H1 (cell line): ENCODE data around the gene ZBTB40. TPM values are rescaled to one million over a fixed set of nuclear protein-coding genes. Genes with fewer than 3 reads are reported as not detected.

Experiments
- CHD7 ChIP-seq: fragments of 300-600 bp; sonication (generic); IDR thresholded peaks from 2 replicates; pipeline ENCODE4 v1.7.1; 2012; ENCODE audit warnings: low read length, moderate library complexity, mild to moderate bottlenecking, inconsistent platforms; ENCODE audit not compliant: insufficient replicate concordance
- TBP ChIP-seq: IDR thresholded peaks from 2 replicates; pipeline ENCODE4 v1.6.1; 2011; ENCODE audit warnings: low read depth, low read length, improper control_type of control experiment
- TEAD4 ChIP-seq: IDR thresholded peaks from 2 replicates; pipeline ENCODE4 v1.6.1; 2012; ENCODE audit warnings: low read depth, low read length, inconsistent platforms, mixed read lengths
- polyA plus RNA-seq, 7 experiments: library from polyadenylated mRNA; depleted of rRNA in 3 of 7; stranded (reverse) in 5 of 7; unstranded in 2 of 7; fragments of >200 nt in 5 of 7; fragments of 200-250 nt in 2 of 7; gene quantifications; 1 replicate in 5 of 7; 2 replicates in 1 of 7; 4 replicates in 1 of 7; pipeline versions ENCODE4 v1.2.1 to v1.2.3, GENCODE V29; 2011 to 2013; ENCODE audit warnings: missing spikeins in 2 of 7, mixed read lengths in 2 of 7
- total RNA-seq: library from RNA; stranded (reverse); fragmentation: NEBNext Ultra II Directional; extraction: Animal tissue kit (Norgen Biotek cat#: 25700); gene quantifications from 2 replicates; pipeline ENCODE4 v1.2.1, GENCODE V29; 2021

ZBTB40 gene
- total and polyA plus RNA-seq, 2 of the 8 experiments (the other 6 are each of a cell fraction or from before 2014, with no cell fraction given) = 3.1 to 19.3 TPM

DNA sequence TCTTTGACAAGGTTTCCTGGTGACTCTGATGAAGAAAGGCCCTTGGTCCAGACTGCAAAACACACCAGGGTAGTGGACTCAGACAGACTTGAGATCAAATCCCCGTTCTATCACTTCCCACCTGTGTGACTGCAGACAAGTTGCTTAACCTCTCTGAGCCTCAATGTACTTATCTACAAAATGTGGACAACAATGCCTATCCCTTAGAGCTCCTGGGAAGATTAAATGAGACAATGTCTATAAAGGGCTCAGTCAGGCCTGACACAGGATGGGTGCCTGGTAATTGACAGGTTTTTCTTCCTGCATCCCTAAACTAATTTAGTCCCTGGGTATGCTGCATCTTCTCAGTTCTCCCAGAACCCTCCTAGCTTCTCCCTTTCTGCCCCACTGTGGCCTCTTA is 37.9 kb upstream of the ZBTB40 start (continued):
- TF ChIP-seq TEAD4 (no peak), TBP (no peak), CHD7 (no peak)
